Measurements from ENCODE around the gene SHROOM3.
"Not testable (repeated sequence)": the region's sequence is repeated elsewhere in the genome, so short reads cannot be mapped to it uniquely, and the experiment has no call there.

Gene SHROOM3

DNA sequence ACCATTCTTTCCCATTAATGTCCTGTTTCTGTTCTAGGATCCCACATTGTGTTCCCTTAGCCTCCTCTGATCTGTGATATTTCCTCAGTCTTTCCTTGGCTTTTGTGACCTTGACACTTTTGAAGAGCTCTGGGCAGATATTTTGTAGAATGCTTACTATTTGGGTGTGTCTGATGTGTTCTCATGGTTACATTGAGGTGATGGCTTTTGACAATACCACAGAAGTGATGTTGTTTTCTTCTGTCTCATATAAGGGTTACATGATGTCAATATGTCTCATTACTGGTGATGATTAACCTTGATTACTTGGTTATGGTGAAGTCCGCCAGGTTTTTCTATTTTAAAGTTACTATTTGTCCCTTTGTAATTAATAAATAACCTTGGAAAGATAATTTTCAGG lies 279.2 kb downstream of the SHROOM3 start:
- H3K9ac ChIP-seq (ENCODE audit: low read depth, low read length), result no peak overlapping the region
- H3K36me3 ChIP-seq (ENCODE audit: insufficient read depth, low read length), result peaks cover 11% of the 10 kb centered on the region; the same call in 1 of the 2 replicates
- no peaks in the 10 kb centered on the region for H3K9me3 ChIP-seq (ENCODE audit: control insufficient read depth, insufficient read depth, low read length)
- peaks cover 19% of the 10 kb centered on the region for H3K4me1 ChIP-seq (ENCODE audit: insufficient read depth, low read length)

DNA sequence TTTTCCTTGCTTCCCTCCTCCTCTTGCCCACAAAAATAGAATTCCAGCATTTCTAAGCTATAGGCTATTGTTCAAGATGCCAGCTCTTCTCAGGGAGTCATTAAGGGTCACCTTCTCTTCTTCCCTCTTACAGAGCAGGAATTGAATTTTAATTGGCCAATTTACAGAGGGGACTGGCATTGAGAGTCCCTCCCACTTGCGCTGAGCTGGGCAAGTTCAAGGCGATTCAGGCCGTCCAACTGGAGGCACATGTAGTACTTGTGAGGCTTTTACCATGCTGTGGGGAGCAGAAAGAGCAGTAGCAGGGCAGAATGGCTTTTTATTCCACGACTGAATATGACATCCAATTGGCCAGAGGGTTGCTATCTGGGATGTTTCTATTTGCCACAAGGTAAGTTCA lies 281.0 kb downstream of the SHROOM3 start:
- 0 out of 2 replicates have a peak, but pooled peaks cover 9% of the 10 kb centered on the region for H3K36me3 ChIP-seq (ENCODE audit: insufficient read depth, low read length)
- peaks cover 15% of the 10 kb centered on the region for H3K4me1 ChIP-seq (ENCODE audit: insufficient read depth, low read length)
- no peaks in the 10 kb centered on the region for H3K9me3 ChIP-seq (ENCODE audit: control insufficient read depth, insufficient read depth, low read length)
- no peak overlapping the region for H3K9ac ChIP-seq (ENCODE audit: low read depth, low read length)

DNA sequence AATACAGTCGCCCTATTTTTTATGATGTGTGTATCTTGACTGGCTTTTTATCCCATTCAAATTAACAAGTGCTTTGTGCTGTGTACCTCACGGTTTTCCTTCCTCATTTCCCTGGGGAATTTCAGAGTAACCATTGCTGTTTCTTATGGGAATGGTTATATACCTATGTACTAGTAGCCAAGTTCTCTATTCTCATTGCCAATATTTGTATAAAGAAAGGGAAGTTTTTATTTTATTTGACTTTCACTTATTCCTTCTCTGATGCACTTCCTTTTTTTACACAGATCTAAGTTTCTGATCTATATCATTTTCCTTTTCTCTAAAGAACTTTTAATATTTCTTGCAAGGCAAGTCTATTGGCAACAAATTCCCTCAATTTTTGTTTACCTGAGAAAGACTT lies 281.6 kb downstream of the SHROOM3 start:
- H3K9me3 ChIP-seq (ENCODE audit: control insufficient read depth, insufficient read depth, low read length), result no peaks in the 10 kb centered on the region
- peaks cover 15% of the 10 kb centered on the region for H3K4me1 ChIP-seq (ENCODE audit: insufficient read depth, low read length)
- 0 out of 2 replicates have a peak, but pooled peaks cover 4% of the 10 kb centered on the region for H3K36me3 ChIP-seq (ENCODE audit: insufficient read depth, low read length)
- no peak overlapping the region for H3K9ac ChIP-seq (ENCODE audit: low read depth, low read length)

DNA sequence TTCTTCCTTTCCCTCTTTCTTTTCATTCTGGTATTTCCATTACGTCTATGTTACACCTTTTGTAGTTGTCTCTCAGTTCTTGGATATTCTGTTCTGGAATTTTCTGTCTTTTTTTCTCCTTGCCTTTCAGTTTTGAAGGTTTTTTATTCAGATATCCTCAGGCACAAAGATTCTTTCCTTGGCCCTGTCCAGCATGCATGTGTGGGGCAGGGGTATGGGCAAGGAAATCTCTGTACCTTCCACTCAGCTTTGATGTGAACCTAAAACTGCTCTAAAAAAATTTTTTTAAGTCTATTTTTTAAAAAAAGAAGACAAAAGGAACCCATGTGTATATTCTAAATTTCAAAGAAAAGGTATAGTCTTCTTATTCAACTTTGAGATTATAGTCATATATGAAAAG lies 282.4 kb downstream of the SHROOM3 start:
- Histone ChIP-seq H3K4me1 (ENCODE audit: insufficient read depth, low read length) (peaks cover 15% of the 10 kb centered on the region), H3K9me3 (ENCODE audit: control insufficient read depth, insufficient read depth, low read length) (no peaks in the 10 kb centered on the region), H3K9ac (ENCODE audit: low read depth, low read length) (no peak overlapping the region)

DNA sequence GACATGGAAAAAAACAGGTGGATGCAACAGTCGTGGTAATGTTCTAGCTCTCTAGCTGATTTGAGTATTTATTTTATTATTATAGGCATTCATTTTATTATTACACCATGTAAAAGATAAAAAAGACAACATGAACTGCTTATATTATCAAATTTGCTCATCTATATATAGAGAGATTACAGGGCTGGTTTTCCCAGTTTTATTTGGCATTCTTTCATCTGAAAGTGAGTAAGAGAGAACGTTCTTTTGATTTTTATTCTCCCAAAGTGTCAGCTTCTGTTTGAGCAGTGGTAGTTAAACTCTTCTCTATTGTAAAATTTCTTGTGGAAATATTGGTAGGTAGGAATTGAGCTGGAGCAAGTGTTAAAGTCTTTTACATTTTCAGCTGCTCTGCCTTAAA lies 283.0 kb downstream of the SHROOM3 start:
- Histone ChIP-seq H3K9ac (ENCODE audit: low read depth, low read length) (no peak overlapping the region), H3K4me1 (ENCODE audit: insufficient read depth, low read length) (peaks cover 15% of the 10 kb centered on the region), H3K36me3 (ENCODE audit: insufficient read depth, low read length) (no peaks in the 10 kb centered on the region), H3K9me3 (ENCODE audit: control insufficient read depth, insufficient read depth, low read length) (no peaks in the 10 kb centered on the region)

More for the DNA sequence above, 282.4 kb downstream of the SHROOM3 start:
- no peaks in the 10 kb centered on the region for H3K36me3 ChIP-seq (ENCODE audit: insufficient read depth, low read length)

DNA sequence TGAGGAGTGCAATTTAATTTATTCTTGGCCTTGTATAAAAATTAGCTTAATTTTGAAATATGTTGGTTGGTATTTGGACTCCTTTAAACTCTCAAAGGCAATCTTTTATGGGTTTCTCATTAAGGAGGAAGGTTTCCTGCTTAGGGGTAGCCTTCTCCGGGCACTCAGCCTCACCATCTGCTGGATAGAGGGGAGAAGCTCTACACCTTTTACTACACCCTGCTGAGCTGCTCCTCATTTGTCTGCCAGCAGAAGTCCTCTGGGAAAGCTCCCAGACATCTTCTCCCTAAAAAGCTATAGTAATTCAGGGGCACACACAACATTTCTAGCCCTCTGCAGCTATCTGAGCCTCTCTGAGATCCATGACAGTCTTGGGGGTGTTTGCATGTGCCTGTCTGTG lies 283.8 kb downstream of the SHROOM3 start:
- no peaks in the 10 kb centered on the region for H3K9me3 ChIP-seq (ENCODE audit: control insufficient read depth, insufficient read depth, low read length)
- no peak overlapping the region for H3K9ac ChIP-seq (ENCODE audit: low read depth, low read length)
- peaks cover 22% of the 10 kb centered on the region for H3K4me1 ChIP-seq (ENCODE audit: insufficient read depth, low read length)
- no peaks in the 10 kb centered on the region for H3K36me3 ChIP-seq (ENCODE audit: insufficient read depth, low read length)

DNA sequence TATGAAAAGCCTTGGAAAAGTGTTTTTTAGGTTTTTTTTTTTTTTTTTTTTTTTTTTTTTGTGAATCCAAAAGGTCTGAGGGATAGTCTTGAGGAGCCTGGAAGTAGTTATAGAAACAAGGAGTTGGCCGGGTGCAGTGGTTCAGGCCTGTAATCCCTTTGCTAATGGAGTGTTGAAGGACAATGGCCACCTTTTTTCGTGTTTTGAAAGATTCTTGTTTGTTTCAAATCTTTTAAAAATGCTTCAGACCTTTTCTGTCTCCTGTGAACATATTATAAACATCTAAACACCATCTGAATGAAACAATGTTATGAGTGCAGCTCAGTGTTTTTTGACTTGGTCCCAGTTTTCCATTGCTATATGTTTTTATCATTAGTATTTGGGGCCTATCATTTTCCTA lies 285.1 kb downstream of the SHROOM3 start:
- no peaks in the 10 kb centered on the region for H3K36me3 ChIP-seq (ENCODE audit: insufficient read depth, low read length)
- H3K9me3 ChIP-seq (ENCODE audit: control insufficient read depth, insufficient read depth, low read length), result no peaks in the 10 kb centered on the region
- H3K4me1 ChIP-seq (ENCODE audit: insufficient read depth, low read length), result peaks cover 35% of the 10 kb centered on the region
- no peak overlapping the region for H3K9ac ChIP-seq (ENCODE audit: low read depth, low read length)

DNA sequence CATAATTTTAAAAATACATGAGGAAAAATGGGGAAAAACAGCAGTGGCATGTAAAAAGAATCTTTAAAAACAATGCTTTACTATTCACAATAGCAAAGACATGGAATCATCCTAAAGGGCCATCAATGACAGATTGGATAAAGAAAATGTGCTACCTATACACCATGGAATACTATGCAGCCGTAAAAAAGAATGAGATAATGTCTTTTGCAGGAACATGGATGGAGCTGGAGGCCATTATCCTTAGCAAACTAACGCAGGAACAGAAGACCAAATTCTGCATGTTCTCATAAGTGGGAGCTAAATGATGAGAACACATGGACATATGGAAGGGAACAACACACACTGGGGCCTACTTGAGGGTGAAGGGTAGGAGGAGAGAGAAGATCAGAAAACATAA lies 287.1 kb downstream of the SHROOM3 start:
- H3K9ac ChIP-seq (ENCODE audit: low read depth, low read length); H3K36me3 ChIP-seq (ENCODE audit: insufficient read depth, low read length); H3K9me3 ChIP-seq (ENCODE audit: control insufficient read depth, insufficient read depth, low read length): not testable (repeated sequence)
- H3K4me1 ChIP-seq (ENCODE audit: insufficient read depth, low read length), result peaks cover 42% of the 10 kb centered on the region

DNA sequence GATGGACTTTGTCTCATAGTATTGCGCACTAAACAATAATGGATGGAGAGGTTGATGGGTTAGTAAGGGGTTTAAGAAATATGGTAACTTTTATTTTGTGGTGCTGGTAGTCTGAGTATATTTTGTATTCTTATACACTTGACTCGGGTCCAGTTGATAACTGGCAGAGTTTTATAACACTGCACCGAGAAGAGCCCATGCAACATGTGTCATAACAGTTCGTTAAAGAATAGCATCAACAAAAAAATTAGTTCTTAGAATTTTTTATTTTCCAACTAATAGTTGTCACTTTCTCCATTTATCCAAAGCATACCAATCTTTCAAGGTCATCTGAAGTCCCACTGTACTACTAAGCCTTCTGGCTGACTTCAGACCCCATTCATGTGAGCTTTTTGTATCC lies 287.8 kb downstream of the SHROOM3 start:
- H3K9me3 ChIP-seq (ENCODE audit: control insufficient read depth, insufficient read depth, low read length), result no peaks in the 10 kb centered on the region
- H3K4me1 ChIP-seq (ENCODE audit: insufficient read depth, low read length), result peaks cover 42% of the 10 kb centered on the region
- no peak overlapping the region for H3K9ac ChIP-seq (ENCODE audit: low read depth, low read length)
- no peaks in the 10 kb centered on the region for H3K36me3 ChIP-seq (ENCODE audit: insufficient read depth, low read length)

DNA sequence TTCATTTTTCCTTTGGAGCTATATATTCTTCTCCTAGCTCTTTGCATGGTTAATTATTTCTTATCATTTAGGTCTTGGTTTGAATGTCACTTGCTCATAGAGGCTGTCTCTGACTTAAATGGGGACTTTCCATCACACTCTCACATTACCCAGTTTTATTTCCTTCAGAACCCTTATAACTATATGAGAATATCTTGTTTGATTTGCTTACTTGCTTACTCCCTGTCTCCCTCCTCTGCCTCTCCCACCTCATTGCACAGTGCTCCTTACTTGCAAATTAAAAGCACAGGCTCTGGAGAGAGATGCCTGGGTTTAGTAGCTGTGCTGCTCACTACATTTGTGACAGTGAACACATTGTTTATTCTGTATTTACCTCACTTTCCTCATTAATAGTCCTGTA lies 288.3 kb downstream of the SHROOM3 start:
- H3K36me3 ChIP-seq (ENCODE audit: insufficient read depth, low read length), result no peaks in the 10 kb centered on the region
- no peaks in the 10 kb centered on the region for H3K9me3 ChIP-seq (ENCODE audit: control insufficient read depth, insufficient read depth, low read length)
- peaks cover 39% of the 10 kb centered on the region for H3K4me1 ChIP-seq (ENCODE audit: insufficient read depth, low read length)
- no peak overlapping the region for H3K9ac ChIP-seq (ENCODE audit: low read depth, low read length)

DNA sequence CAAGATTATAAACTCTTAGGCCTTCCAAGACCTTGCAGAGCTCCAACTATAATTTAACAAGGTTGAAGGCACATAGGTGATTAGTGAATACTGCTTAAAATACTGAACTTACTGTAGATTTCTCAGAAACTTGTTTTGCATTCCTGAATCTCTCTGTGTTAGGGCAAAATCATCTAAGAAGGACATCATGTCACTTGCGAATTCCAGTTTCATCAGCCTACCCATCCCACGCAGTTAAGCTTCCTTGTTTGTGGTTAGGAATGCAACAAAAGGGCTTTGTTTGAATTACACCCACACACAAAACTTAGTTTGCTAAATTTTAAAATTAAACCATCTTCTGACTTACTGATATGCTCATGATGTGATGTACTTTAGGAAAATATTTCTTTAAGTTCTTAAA lies 288.9 kb downstream of the SHROOM3 start:
- H3K4me1 ChIP-seq (ENCODE audit: insufficient read depth, low read length), result peaks cover 40% of the 10 kb centered on the region
- no peaks in the 10 kb centered on the region for H3K9me3 ChIP-seq (ENCODE audit: control insufficient read depth, insufficient read depth, low read length)
- no peak overlapping the region for H3K9ac ChIP-seq (ENCODE audit: low read depth, low read length)

DNA sequence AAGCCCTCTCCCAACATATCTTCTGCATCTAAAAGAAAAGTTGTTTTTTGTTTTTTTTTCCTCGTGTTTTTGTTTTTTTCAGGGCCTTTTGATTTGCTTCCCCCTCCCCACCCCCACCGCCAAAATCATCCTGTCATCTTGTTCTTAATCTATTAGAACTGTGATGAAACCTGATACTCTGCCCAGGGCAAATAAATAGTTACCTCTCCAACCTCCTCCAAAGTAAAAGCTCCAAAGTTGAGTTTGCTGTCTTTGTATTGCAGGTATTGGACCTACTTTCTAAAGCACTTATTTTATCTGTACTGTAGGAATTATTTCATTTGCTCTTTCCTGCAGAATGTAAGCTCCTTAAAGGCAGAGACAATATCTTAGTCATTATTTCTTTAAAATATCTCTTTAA lies 290.0 kb downstream of the SHROOM3 start:
- H3K36me3 ChIP-seq (ENCODE audit: insufficient read depth, low read length), result no peaks in the 10 kb centered on the region
- H3K9me3 ChIP-seq (ENCODE audit: control insufficient read depth, insufficient read depth, low read length), result no peaks in the 10 kb centered on the region
- peaks cover 43% of the 10 kb centered on the region for H3K4me1 ChIP-seq (ENCODE audit: insufficient read depth, low read length)

More for the DNA sequence above, 288.9 kb downstream of the SHROOM3 start:
- H3K36me3 ChIP-seq (ENCODE audit: insufficient read depth, low read length), result no peaks in the 10 kb centered on the region

DNA sequence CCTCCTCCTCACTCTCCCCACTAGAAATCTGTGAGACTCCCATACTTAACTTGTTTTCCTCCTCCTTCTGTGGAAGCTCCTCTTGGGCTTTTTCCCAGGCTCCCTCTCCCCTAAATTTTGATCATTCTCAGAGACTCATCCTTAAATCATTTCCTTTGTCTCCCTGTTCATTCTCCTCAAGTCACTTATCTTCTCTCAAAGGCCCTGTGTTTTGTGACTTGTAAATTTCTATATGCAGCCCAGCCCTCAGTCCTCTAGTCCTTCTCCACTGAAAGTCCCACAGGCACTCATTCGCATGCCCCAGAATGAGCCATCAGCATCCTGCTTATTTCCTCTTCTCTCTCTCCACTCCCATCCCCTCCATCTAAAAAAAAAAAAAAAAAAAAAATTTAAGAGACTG lies 291.1 kb downstream of the SHROOM3 start:
- Histone ChIP-seq H3K9me3 (ENCODE audit: control insufficient read depth, insufficient read depth, low read length) (no peaks in the 10 kb centered on the region), H3K36me3 (ENCODE audit: insufficient read depth, low read length) (no peaks in the 10 kb centered on the region), H3K4me1 (ENCODE audit: insufficient read depth, low read length) (peaks cover 49% of the 10 kb centered on the region), H3K9ac (ENCODE audit: low read depth, low read length) (no peak overlapping the region)

More for the DNA sequence above, 290.0 kb downstream of the SHROOM3 start:
- H3K9ac ChIP-seq (ENCODE audit: low read depth, low read length), result no peak overlapping the region

DNA sequence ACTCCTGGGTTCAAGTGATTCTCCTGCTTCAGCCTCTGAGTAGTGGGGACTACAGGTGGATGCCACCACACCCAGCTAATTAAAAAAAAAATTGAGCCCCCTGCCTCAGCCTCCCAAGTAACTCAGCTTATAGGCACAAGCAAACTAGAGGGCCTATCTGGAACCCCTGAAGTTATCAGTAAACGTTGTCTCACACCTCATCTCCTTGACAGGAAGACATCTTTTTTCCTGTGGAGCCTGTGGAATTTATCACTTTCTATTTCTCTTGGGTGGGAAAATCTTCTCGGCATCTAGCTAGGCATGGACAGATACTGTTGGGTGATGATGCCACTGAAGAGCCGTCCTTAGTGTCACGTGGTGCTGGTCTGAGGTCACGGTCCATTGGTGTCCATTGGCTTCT lies 291.6 kb downstream of the SHROOM3 start:
- Histone ChIP-seq H3K9me3 (ENCODE audit: control insufficient read depth, insufficient read depth, low read length) (no peaks in the 10 kb centered on the region), H3K9ac (ENCODE audit: low read depth, low read length) (no peak overlapping the region), H3K36me3 (ENCODE audit: insufficient read depth, low read length) (no peaks in the 10 kb centered on the region), H3K4me1 (ENCODE audit: insufficient read depth, low read length) (peaks cover 49% of the 10 kb centered on the region)

DNA sequence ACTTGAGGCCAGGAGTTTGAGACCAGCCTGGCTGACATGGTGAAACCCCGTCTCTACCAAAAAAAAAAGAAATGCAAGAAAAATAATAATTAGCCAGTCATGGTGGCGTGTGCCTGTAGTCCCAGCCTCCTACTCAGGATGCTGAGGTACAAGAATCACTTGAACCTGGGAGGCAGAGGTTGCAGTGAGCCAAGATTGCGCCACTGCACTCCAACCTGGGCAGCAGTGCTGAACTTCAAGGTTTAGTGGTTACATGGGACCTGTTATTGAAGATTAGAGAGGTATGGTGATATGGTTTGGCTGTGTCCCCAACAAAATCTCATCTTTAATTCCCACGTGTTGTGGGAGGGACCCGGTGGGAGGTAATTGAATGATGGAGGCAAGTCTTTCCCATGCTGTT lies 292.9 kb downstream of the SHROOM3 start:
- not testable (repeated sequence) for H3K9ac ChIP-seq (ENCODE audit: low read depth, low read length); H3K9me3 ChIP-seq (ENCODE audit: control insufficient read depth, insufficient read depth, low read length); H3K36me3 ChIP-seq (ENCODE audit: insufficient read depth, low read length)
- H3K4me1 ChIP-seq (ENCODE audit: insufficient read depth, low read length), result peaks cover 49% of the 10 kb centered on the region

DNA sequence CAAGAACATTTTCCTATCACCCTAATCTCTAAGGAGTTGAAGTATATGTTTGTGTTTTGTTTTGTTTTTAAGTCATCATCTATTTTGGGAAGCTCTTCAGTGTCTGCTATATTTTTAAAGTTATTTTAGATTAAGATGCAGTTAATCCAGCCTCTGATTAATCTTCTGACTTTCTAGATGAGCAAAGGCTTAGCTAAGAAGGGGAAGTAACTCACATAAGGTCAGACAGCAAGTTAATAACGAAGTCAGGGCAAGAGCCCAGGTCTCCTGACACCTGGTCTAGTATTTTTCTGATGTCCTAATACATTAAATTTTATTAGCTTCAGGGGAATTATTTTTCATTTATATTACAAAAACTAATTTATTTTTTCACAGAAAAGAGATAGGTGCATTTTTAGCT lies 294.4 kb downstream of the SHROOM3 start:
- Histone ChIP-seq H3K9me3 (ENCODE audit: control insufficient read depth, insufficient read depth, low read length) (no peaks in the 10 kb centered on the region), H3K9ac (ENCODE audit: low read depth, low read length) (no peak overlapping the region), H3K4me1 (ENCODE audit: insufficient read depth, low read length) (peaks cover 35% of the 10 kb centered on the region), H3K36me3 (ENCODE audit: insufficient read depth, low read length) (no peaks in the 10 kb centered on the region)

Data from ES-I3 (cell line).